Measurements from ENCODE around the gene CDH12.

DNA sequence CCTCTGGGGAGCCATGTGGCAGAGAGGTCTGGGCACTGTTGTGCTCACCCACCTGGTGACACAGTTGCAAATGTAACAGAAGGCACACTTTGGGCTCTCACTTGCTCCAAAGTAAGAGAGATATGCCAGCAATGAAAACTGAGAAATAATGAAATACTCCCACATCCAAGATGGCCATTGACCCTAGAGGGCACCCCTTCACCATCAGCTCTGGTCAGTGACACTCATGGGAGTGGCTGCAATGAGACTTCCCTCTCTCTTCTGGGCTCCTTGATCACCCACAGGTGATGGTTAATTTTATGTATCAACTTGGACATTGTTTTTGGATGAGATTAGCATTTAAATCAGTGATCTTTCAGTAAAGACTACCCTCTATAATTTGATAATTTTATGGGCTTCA is 248.4 kb downstream of the CDH12 start:
- TF ChIP-seq, protein P1, sequence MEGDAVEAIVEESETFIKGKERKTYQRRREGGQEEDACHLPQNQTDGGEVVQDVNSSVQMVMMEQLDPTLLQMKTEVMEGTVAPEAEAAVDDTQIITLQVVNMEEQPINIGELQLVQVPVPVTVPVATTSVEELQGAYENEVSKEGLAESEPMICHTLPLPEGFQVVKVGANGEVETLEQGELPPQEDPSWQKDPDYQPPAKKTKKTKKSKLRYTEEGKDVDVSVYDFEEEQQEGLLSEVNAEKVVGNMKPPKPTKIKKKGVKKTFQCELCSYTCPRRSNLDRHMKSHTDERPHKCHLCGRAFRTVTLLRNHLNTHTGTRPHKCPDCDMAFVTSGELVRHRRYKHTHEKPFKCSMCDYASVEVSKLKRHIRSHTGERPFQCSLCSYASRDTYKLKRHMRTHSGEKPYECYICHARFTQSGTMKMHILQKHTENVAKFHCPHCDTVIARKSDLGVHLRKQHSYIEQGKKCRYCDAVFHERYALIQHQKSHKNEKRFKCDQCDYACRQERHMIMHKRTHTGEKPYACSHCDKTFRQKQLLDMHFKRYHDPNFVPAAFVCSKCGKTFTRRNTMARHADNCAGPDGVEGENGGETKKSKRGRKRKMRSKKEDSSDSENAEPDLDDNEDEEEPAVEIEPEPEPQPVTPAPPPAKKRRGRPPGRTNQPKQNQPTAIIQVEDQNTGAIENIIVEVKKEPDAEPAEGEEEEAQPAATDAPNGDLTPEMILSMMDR (IDR thresholded peaks at IDR 0.05), result no peak
- TF ChIP-seq, protein P2, sequence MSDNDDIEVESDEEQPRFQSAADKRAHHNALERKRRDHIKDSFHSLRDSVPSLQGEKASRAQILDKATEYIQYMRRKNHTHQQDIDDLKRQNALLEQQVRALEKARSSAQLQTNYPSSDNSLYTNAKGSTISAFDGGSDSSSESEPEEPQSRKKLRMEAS (IDR thresholded peaks at IDR 0.05), result no peak
- TF ChIP-seq KDM1A (IDR thresholded peaks at IDR 0.05; ENCODE audit: low read depth), result no peak
- no peak for TF ChIP-seq PHF8 (IDR thresholded peaks at IDR 0.05; ENCODE audit: borderline replicate concordance, low read depth)
- no peak for TF ChIP-seq RFX5 (IDR thresholded peaks at IDR 0.05)
- TF ChIP-seq POLR2A (IDR thresholded peaks at IDR 0.05; ENCODE audit: low read length), result no peak
- no peak for TF ChIP-seq EP300 (IDR thresholded peaks at IDR 0.05)
- no peak for TF ChIP-seq JUNB (IDR thresholded peaks at IDR 0.05)
- TF ChIP-seq, protein P3, sequence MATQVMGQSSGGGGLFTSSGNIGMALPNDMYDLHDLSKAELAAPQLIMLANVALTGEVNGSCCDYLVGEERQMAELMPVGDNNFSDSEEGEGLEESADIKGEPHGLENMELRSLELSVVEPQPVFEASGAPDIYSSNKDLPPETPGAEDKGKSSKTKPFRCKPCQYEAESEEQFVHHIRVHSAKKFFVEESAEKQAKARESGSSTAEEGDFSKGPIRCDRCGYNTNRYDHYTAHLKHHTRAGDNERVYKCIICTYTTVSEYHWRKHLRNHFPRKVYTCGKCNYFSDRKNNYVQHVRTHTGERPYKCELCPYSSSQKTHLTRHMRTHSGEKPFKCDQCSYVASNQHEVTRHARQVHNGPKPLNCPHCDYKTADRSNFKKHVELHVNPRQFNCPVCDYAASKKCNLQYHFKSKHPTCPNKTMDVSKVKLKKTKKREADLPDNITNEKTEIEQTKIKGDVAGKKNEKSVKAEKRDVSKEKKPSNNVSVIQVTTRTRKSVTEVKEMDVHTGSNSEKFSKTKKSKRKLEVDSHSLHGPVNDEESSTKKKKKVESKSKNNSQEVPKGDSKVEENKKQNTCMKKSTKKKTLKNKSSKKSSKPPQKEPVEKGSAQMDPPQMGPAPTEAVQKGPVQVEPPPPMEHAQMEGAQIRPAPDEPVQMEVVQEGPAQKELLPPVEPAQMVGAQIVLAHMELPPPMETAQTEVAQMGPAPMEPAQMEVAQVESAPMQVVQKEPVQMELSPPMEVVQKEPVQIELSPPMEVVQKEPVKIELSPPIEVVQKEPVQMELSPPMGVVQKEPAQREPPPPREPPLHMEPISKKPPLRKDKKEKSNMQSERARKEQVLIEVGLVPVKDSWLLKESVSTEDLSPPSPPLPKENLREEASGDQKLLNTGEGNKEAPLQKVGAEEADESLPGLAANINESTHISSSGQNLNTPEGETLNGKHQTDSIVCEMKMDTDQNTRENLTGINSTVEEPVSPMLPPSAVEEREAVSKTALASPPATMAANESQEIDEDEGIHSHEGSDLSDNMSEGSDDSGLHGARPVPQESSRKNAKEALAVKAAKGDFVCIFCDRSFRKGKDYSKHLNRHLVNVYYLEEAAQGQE (IDR thresholded peaks at IDR 0.05), result no peak
- TF ChIP-seq, protein P4, sequence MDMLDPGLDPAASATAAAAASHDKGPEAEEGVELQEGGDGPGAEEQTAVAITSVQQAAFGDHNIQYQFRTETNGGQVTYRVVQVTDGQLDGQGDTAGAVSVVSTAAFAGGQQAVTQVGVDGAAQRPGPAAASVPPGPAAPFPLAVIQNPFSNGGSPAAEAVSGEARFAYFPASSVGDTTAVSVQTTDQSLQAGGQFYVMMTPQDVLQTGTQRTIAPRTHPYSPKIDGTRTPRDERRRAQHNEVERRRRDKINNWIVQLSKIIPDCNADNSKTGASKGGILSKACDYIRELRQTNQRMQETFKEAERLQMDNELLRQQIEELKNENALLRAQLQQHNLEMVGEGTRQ (IDR thresholded peaks at IDR 0.05), result no peak
- no peak for TF ChIP-seq CEBPB (IDR thresholded peaks at IDR 0.05)
- TF ChIP-seq MYC (IDR thresholded peaks at IDR 0.05; ENCODE audit: borderline replicate concordance, low read length), result no peak
- TF ChIP-seq SREBF2 (IDR thresholded peaks at IDR 0.05), result no peak
